ENCODE results near the gene IQSEC3. TPM values are rescaled to one million over a fixed set of nuclear protein-coding genes. Genes with fewer than 3 reads are reported as not detected.

The IQSEC3 gene
- total RNA-seq, 1 donor: under 0.01 TPM

GRCh38 chr12:205026-205425 lies 138.5 kb downstream of the IQSEC3 start:
- no peak overlapping the region for H3K4me3 ChIP-seq (ENCODE audit: low read depth, low read length)
- DNase-seq (ENCODE audit: low read depth): no peak
- TF ChIP-seq, protein P1, sequence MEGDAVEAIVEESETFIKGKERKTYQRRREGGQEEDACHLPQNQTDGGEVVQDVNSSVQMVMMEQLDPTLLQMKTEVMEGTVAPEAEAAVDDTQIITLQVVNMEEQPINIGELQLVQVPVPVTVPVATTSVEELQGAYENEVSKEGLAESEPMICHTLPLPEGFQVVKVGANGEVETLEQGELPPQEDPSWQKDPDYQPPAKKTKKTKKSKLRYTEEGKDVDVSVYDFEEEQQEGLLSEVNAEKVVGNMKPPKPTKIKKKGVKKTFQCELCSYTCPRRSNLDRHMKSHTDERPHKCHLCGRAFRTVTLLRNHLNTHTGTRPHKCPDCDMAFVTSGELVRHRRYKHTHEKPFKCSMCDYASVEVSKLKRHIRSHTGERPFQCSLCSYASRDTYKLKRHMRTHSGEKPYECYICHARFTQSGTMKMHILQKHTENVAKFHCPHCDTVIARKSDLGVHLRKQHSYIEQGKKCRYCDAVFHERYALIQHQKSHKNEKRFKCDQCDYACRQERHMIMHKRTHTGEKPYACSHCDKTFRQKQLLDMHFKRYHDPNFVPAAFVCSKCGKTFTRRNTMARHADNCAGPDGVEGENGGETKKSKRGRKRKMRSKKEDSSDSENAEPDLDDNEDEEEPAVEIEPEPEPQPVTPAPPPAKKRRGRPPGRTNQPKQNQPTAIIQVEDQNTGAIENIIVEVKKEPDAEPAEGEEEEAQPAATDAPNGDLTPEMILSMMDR (IDR thresholded peaks at IDR 0.05; ENCODE audit: insufficient read depth, low read depth, low read length): no peak

DNA sequence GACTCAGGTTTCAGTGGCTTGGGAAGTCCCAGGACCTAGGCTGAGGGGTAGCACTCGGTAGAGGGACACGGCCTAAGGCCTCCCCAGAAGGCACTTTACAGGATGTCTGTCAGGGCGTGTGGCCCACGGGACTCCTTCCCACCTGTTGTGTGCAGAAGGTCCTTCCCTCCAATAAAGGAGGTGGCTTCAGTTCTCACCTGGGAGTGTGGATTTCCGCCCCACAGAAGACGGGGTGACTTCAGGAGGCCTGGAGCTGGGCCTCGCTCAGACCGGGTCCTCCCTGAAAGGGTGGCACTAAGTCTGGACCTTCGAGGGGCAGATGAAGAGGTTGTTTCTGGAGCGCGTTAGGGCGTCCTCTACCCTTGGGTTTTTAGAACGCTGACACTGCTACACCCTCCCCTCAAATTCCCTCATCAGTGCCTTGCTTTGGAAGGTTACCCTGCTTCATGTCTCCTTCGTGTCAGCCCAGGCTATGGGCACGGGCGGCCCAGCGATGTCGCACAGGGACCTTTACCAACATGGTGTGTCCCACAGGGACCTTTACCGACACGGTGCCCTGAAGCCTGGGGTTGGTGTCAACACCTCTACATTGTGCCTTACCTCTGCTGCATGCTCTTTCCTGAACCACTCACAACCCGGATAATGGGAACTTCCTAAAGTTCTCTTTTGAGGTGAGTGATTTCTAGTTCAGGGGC lies 140.3 kb downstream of the IQSEC3 start:
- no peak overlapping the region for H3K4me3 ChIP-seq (ENCODE audit: low read depth, low read length)
- TF ChIP-seq, protein P1 (IDR thresholded peaks at IDR 0.05; ENCODE audit: insufficient read depth, low read depth, low read length): no peak
- DNase-seq (ENCODE audit: low read depth): no peak

DNA sequence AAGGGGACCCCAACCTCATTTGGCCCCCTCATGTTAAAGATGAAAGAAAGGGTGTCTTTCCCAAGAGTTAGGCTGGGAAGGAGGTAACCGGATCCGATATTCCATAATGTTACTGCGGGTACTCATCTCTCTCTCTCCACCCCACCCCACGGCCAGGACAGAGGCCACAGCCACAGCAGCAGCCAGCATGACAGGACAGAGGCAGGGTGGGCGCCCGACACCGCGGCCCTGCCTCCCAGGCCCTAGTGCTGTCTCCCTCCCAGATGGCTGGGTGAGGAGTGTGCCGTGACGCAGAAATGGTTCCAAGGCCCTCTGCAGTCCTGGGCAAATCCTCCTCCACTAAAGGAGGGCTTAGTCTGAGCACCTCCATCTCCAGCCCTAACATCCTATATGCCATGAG lies 141.2 kb downstream of the IQSEC3 start:
- H3K4me3 ChIP-seq (ENCODE audit: low read depth, low read length): no peak overlapping the region
- TF ChIP-seq, protein P1 (IDR thresholded peaks at IDR 0.05; ENCODE audit: insufficient read depth, low read depth, low read length): no peak
- no peak for DNase-seq (ENCODE audit: low read depth)

DNA sequence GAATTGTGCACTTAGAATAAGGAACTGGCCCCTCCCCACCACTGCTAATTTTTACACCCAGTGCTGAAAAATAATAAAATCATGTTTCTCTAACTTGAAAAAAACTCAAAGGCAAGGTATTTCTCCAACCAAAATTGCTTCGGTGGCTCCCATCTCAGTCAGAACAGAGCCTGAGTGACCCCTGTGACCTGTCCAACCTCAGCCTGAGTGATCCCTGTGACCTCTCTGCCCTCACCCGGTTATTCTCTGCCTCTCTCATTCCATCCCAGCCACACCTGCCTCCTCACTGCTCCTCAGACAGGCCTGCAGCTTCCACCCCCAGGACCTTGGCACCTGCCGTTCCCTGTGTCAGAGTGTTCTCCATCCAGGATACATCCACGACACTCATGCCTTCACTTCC lies 142.2 kb downstream of the IQSEC3 start:
- TF ChIP-seq, protein P1 (IDR thresholded peaks at IDR 0.05; ENCODE audit: insufficient read depth, low read depth, low read length): no peak
- no peak overlapping the region for H3K4me3 ChIP-seq (ENCODE audit: low read depth, low read length)
- DNase-seq (ENCODE audit: low read depth): no peak

- TF ChIP-seq, protein P1 (IDR thresholded peaks at IDR 0.05; ENCODE audit: insufficient read depth, low read depth, low read length): no peak
- no peak overlapping the region for H3K4me3 ChIP-seq (ENCODE audit: low read depth, low read length)
- DNase-seq (ENCODE audit: low read depth): no peak
These were observed 142.7 kb downstream of the IQSEC3 start for GRCh38 chr12:209246-209645.

DNA sequence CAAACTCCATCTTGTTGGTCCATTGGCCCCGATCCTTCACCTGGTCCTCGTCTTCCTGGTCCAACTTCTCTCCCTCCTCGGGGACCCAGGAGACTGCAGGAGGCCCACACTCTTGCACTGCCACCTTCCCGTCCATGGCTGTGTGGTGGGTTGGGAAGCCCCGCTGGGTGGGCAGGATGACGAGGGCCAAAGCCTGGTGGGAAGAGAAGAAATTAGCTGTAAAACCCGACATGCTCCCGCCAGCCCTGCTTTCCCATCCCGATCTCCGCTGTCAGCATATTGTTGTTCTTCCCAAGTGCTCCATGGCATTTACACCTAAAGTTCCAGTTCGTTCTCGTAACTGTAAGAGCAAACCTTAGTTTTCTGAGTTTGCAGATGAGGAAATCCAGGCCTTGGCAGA lies 143.3 kb downstream of the IQSEC3 start:
- DNase-seq (ENCODE audit: low read depth): no peak
- TF ChIP-seq, protein P1 (IDR thresholded peaks at IDR 0.05; ENCODE audit: insufficient read depth, low read depth, low read length): no peak
- H3K4me3 ChIP-seq (ENCODE audit: low read depth, low read length): no peak overlapping the region

All from fibroblast of villous mesenchyme (primary cell).